Suppressor macrophage (primary cell): Measurements from ENCODE around the gene FNBP1.

ENCODE experiments used
- DNase-seq, 4 experiments: peaks; one replicate each; pipeline ENCODE4 v3.0.0-alpha.2; 2020 to 2022

The FNBP1 gene

GRCh38 chr9:129875181-129875611, 167.8 kb downstream of the FNBP1 start:
- DNase-seq = no peak

- DNase-seq = no peak
Observed at GRCh38 chr9:129874261-129875101, 168.5 kb downstream of the FNBP1 start.

GRCh38 chr9:129873563-129874190, 169.3 kb downstream of the FNBP1 start:
- no peak for DNase-seq

- DNase-seq = no peak
Observed at GRCh38 chr9:129871046-129871445, 171.9 kb downstream of the FNBP1 start.

GRCh38 chr9:129869585-129870501, 173.1 kb downstream of the FNBP1 start:
- no peak for DNase-seq

- DNase-seq = no peak
Observed at GRCh38 chr9:129868872-129869486, 174.0 kb downstream of the FNBP1 start.

GRCh38 chr9:129868023-129868871, 174.7 kb downstream of the FNBP1 start:
- DNase-seq = no peak

GRCh38 chr9:129867136-129868022, 175.6 kb downstream of the FNBP1 start:
- no peak for DNase-seq

- peak; percentile 58 to 76 (median 65) for DNase-seq
Observed at GRCh38 chr9:129866394-129867135, 176.4 kb downstream of the FNBP1 start.

GRCh38 chr9:129865668-129866320, 177.2 kb downstream of the FNBP1 start:
- DNase-seq = no peak

- DNase-seq = no peak
Observed at GRCh38 chr9:129864991-129865647, 177.9 kb downstream of the FNBP1 start.

- DNase-seq = peak; percentile 33 to 66 (median 56)
Observed at GRCh38 chr9:129863059-129863690, 179.8 kb downstream of the FNBP1 start.

- no peak for DNase-seq
Observed at GRCh38 chr9:129861447-129861827, 181.6 kb downstream of the FNBP1 start.

- DNase-seq = no peak
Observed at GRCh38 chr9:129860653-129861446, 182.1 kb downstream of the FNBP1 start.

- DNase-seq = no peak
Observed at GRCh38 chr9:129858167-129858962, 184.6 kb downstream of the FNBP1 start.

- no peak for DNase-seq
Observed at GRCh38 chr9:129857207-129857606, 185.8 kb downstream of the FNBP1 start.
